T-helper 1 cell treated with Interleukin-12 subunit alpha and Interleukin-12 subunit beta and Interleukin-4 antibody, amounts not matched to agents 30 ng/mL and 1 ng/mL, for 36 hours (primary cell): ENCODE measurements around the gene SEMA7A. TPM values are rescaled to one million over a fixed set of nuclear protein-coding genes. Genes with fewer than 3 reads are reported as not detected.
"Not testable (repeated sequence)": the region's sequence is repeated elsewhere in the genome, so short reads cannot be mapped to it uniquely, and the experiment has no call there.

ENCODE experiments used
- intact Hi-C: fragments of 100-400 bp; cut with micrococcal nuclease; formaldehyde crosslinking; loops from one replicate; pipeline ENCODE4 v1.15.1; 2024
- total RNA-seq: library from RNA; stranded (reverse); gene quantifications from 2 replicates; pipeline ENCODE4 v1.2.3, GENCODE V29; 2022

Gene SEMA7A
- total RNA-seq, 1 donor from 2014 or later, result 30.5 TPM

- intact Hi-C loops, result no loop called here
Measured at GRCh38 chr15:74390647-74391288, 43.0 kb downstream of the SEMA7A start.

- intact Hi-C loops, result not testable (repeated sequence)
Measured at GRCh38 chr15:74390049-74390646, 43.6 kb downstream of the SEMA7A start.

- intact Hi-C loops, result no loop called here
Measured at GRCh38 chr15:74389241-74390048, 44.3 kb downstream of the SEMA7A start.

GRCh38 chr15:74388363-74388951, 45.3 kb downstream of the SEMA7A start:
- intact Hi-C loops, result no loop called here

- intact Hi-C loops, result no loop called here
Measured at GRCh38 chr15:74387621-74388362, 46.0 kb downstream of the SEMA7A start.

GRCh38 chr15:74387141-74387541, 46.6 kb downstream of the SEMA7A start:
- intact Hi-C loops, result no loop called here

GRCh38 chr15:74386496-74387140, 47.1 kb downstream of the SEMA7A start:
- intact Hi-C loops, result no loop called here

- intact Hi-C loops, result loop anchor here (1.0 kb wide), 1 partner anchor 15 kb away; no protein-coding TSS in a partner anchor
Measured at GRCh38 chr15:74385733-74386132, 48.0 kb downstream of the SEMA7A start.

- intact Hi-C loops, result loop anchor here (1.0 kb wide), 1 partner anchor 15 kb away; no protein-coding TSS in a partner anchor
Measured at GRCh38 chr15:74384881-74385643, 48.7 kb downstream of the SEMA7A start.

GRCh38 chr15:74384566-74384880, 49.2 kb downstream of the SEMA7A start:
- intact Hi-C loops, result no loop called here

- intact Hi-C loops, result loop anchor here (1.0 to 2.0 kb wide), 3 partner anchors 9 to 105 kb away; partner anchors contain the start of gene UBL7
Measured at GRCh38 chr15:74383695-74384565, 49.8 kb downstream of the SEMA7A start.

GRCh38 chr15:74383286-74383685, 50.5 kb downstream of the SEMA7A start:
- intact Hi-C loops, result loop anchor here (1.0 to 2.0 kb wide), 3 partner anchors 8 to 106 kb away; partner anchors contain the start of gene UBL7

GRCh38 chr15:74382004-74382816, 51.5 kb downstream of the SEMA7A start:
- intact Hi-C loops, result loop anchor here (1.0 to 2.0 kb wide), 3 partner anchors 56 to 107 kb away; partner anchors contain the start of gene UBL7

- intact Hi-C loops, result no loop called here
Measured at GRCh38 chr15:74381481-74381880, 52.3 kb downstream of the SEMA7A start.

- intact Hi-C loops, result no loop called here
Measured at GRCh38 chr15:74381190-74381453, 52.6 kb downstream of the SEMA7A start.

- intact Hi-C loops, result no loop called here
Measured at GRCh38 chr15:74380361-74381189, 53.2 kb downstream of the SEMA7A start.

- intact Hi-C loops, result no loop called here
Measured at GRCh38 chr15:74378848-74379247, 54.9 kb downstream of the SEMA7A start.
